Pancreas (tissue), 10 donors: ENCODE results near the gene EMILIN3. TPM values are rescaled to one million over a fixed set of nuclear protein-coding genes. Genes with fewer than 3 reads are reported as not detected.

Experiments used
- ATAC-seq, 4 donors: fragments of 200-7000 bp; cut with Tn5 transposase; one replicate each; pipeline versions ENCODE4 v1.8.0 to v1.9.1; 2020; ENCODE audit warnings: mild to moderate bottlenecking in 4 of 4, moderate library complexity in 4 of 4
- DNase-seq, 6 donors: peaks; one replicate each; pipeline ENCODE4 v3.0.0-alpha.2; 2020
- FAIRE-seq: peaks from 2 replicates; lab custom pipeline; 2012; peaks lifted over from hg19 to GRCh38; lab: Jason Lieb, UNC
- H3K27ac ChIP-seq, 4 donors: fragments of 200-600 bp; sonication (generic); 1 replicate in 3 of 4; 2 replicates in 1 of 4; pipeline versions ENCODE4 v1.5.0 to v1.8.0; 2020
- H3K27me3 ChIP-seq, 4 donors: fragments of 200-600 bp; one replicate each; pipeline ENCODE4 v1.8.0; 2021
- H3K36me3 ChIP-seq, 3 donors: fragments of 200-600 bp; sonication (generic) in 1 of 3; one replicate each; pipeline versions ENCODE4 v1.5.0 to v1.8.0; 2020 to 2021
- H3K4me1 ChIP-seq, 3 donors: fragments of 200-600 bp; one replicate each; pipeline ENCODE4 v1.8.0; 2021
- H3K4me3 ChIP-seq, 4 donors: fragments of 200-600 bp; sonication (generic) in 2 of 4; one replicate each; pipeline versions ENCODE4 v1.5.0 to v1.8.0; 2020 to 2021
- H3K9me3 ChIP-seq, 4 donors: fragments of 200-600 bp; one replicate each; pipeline ENCODE4 v1.8.0; 2021
- WGBS, 2 donors: extraction: QIAGEN DNeasy Blood & Tissue Kit; methylation state at CpG; one replicate each; pipeline ENCODE4 v1.1.7; 2013; 5-methylcytosine and 5-hydroxymethylcytosine counted together
- intact Hi-C, 3 donors: fragments of 100-400 bp; cut with DNase I; formaldehyde crosslinking; loops; one replicate each; pipeline versions ENCODE4 v1.11.1 to v1.14.2; 2022
- polyA plus RNA-seq, 2 donors: library from polyadenylated mRNA; stranded (reverse); fragments of 200-250 nt; gene quantifications; one replicate each; pipeline ENCODE4 v1.2.3, GENCODE V29; 2013
- total RNA-seq, 6 donors: library from RNA; stranded (reverse); fragmentation: NEBNext Ultra II Directional in 4 of 6; extraction: Animal tissue kit (Norgen Biotek cat#: 25700) in 4 of 6; gene quantifications; one replicate each; pipeline versions ENCODE4 v1.2.1 to v1.2.4, GENCODE V29; 2021 to 2023
- TF ChIP-seq, protein P1 (sequence below), 4 donors: fragments of 200-600 bp; sonication (generic) in 3 of 4; IDR thresholded peaks; one replicate each; pipeline versions ENCODE4 v1.5.0 to v1.8.0; 2021; ENCODE audit warnings: antibody characterized with exemption in 4 of 4
- donor health status: healthy with polysubstance abuse.
- donor health status: DM: no; HTN: no; CAD: no; lungs with moderate emphysema.
- donor health status: DM: no; HTN: no; CAD: no.
- donor health status: control.
- donor health status: control.
- donor health status: Bipolar disorder and iron deficiency.
- donor health status: DM: yes; HTN: yes; CAD: no.
- donor health status: DM: no; HTN: no; CAD: no.
- donor health status: DM: no; HTN: no; CAD: no.
- donor health status: DM: yes; HTN: yes; CAD: no.

The EMILIN3 gene
- total and polyA plus RNA-seq, 8 donors: 0.04 to 0.33 (median 0.06) TPM; not detected in 3

DNA sequence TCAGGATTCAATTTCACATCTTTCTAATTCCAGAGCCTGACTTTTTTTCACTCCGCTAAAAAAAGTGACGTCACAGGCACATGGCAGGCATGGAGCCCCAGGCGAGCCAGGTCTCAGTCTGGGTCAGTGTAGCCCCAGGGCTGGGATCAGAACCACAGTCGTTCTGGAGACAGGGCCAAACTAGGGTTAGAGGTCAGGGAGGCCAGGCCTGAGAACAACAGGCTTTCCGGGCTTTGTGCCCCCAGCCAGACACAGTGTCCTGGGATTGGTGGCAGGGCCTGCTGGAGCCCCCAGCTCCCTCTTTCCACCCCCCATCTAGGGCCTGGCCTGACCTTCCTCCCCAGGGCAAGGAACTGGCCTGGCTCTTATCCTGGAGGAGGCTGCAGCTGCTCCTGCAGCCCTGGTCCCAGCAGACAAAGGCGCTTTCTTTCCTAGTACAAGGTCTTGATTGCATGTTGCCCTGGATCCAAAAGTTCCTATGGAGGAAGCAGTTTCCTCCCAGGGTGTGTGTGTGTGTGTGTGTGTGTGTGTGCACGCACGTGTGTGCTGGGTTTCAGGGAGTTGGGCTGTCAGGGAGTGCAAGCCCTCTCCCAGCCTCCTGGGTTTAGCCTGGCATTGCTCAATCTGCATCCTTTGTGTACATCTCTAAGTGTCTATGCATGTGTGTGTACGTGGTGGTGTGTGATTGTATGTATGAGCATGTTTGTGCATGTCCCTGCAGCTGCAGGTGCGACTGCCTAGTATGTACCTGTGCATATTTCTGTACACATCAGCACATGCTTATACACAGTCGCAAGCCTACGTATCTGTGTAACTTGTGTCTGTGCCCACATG is 26.5 kb upstream of the EMILIN3 start:
- WGBS, 2 donors: 79 to 80% methylated on average over 12 of the region's 12 CpGs
- no peaks in the 10 kb centered on the region for H3K27me3 ChIP-seq
- no peaks in the 10 kb centered on the region for H3K4me1 ChIP-seq
- DNase-seq (peak in 1 of 6 donors; percentile 17), ATAC-seq (peak in 2 of 4 donors; percentile 25 to 28), FAIRE-seq (no peak)
- intact Hi-C loops: no loop called here
- no peaks in the 10 kb centered on the region for H3K36me3 ChIP-seq
- TF ChIP-seq, protein P1, sequence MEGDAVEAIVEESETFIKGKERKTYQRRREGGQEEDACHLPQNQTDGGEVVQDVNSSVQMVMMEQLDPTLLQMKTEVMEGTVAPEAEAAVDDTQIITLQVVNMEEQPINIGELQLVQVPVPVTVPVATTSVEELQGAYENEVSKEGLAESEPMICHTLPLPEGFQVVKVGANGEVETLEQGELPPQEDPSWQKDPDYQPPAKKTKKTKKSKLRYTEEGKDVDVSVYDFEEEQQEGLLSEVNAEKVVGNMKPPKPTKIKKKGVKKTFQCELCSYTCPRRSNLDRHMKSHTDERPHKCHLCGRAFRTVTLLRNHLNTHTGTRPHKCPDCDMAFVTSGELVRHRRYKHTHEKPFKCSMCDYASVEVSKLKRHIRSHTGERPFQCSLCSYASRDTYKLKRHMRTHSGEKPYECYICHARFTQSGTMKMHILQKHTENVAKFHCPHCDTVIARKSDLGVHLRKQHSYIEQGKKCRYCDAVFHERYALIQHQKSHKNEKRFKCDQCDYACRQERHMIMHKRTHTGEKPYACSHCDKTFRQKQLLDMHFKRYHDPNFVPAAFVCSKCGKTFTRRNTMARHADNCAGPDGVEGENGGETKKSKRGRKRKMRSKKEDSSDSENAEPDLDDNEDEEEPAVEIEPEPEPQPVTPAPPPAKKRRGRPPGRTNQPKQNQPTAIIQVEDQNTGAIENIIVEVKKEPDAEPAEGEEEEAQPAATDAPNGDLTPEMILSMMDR (IDR thresholded peaks at IDR 0.05): no peak
- H3K27ac ChIP-seq: no peak overlapping the region
- no peak overlapping the region for H3K4me3 ChIP-seq
- no peaks in the 10 kb centered on the region for H3K9me3 ChIP-seq

DNA sequence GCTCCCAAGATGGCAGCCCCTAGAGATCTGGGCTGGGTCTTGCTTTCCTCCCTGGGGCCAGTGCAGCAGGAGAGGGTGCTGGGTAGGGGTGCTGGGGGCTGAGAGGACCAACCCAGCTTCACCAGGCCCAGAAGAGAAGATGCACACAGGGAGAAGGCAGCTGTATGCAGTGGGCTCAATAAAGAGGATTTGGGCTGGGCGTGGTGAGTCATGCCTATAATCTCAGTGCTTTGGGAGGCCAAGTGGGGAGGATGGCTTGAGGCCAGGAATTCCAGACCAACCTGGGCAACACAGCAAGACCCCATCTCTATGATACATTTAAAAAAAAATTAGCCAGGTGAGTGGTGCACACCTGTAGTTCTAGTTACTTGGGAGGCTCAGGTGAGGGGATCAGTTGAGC is 25.7 kb upstream of the EMILIN3 start:
- TF ChIP-seq, protein P1 (IDR thresholded peaks at IDR 0.05): no peak
- no peak overlapping the region for H3K27ac ChIP-seq
- no peaks in the 10 kb centered on the region for H3K9me3 ChIP-seq
- 100% methylated on average over 1 of the region's 1 CpG for WGBS, 2 donors
- H3K27me3 ChIP-seq: no peaks in the 10 kb centered on the region
- FAIRE-seq (no peak), DNase-seq (no peak), ATAC-seq (no peak)
- intact Hi-C loops: no loop called here
- no peak overlapping the region for H3K4me3 ChIP-seq
- no peaks in the 10 kb centered on the region for H3K4me1 ChIP-seq
- H3K36me3 ChIP-seq: no peaks in the 10 kb centered on the region

DNA sequence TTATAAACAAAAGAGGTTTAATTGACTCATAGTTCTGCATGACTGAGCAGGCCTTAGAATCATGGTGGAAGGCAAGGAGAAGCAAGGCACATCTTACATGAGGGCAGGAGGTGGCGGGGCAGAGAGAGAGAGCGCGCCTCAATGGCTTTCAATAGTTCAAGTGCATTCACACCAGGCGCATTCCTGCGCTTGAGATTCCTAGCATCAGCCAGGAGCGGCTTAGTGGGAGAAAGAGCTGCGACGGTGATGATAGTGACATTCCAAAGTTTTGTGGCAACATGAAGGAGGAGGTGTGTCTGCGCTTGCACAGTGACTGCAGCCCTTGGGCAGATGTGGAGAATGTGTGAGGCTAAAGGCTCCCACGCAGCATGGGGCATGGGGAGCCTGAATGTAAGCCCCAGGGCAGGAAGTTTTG is 25.0 kb upstream of the EMILIN3 start:
- Histone ChIP-seq H3K4me3 (no peak overlapping the region), H3K9me3 (no peaks in the 10 kb centered on the region), H3K27me3 (no peaks in the 10 kb centered on the region), H3K36me3 (no peaks in the 10 kb centered on the region), H3K4me1 (no peaks in the 10 kb centered on the region), H3K27ac (no peak overlapping the region)
- TF ChIP-seq, protein P1 (IDR thresholded peaks at IDR 0.05): no peak
- ATAC-seq (no peak), DNase-seq (no peak), FAIRE-seq (no peak)
- 93 to 94% methylated on average over 10 of the region's 10 CpGs for WGBS, 2 donors
- intact Hi-C loops: no loop called here

DNA sequence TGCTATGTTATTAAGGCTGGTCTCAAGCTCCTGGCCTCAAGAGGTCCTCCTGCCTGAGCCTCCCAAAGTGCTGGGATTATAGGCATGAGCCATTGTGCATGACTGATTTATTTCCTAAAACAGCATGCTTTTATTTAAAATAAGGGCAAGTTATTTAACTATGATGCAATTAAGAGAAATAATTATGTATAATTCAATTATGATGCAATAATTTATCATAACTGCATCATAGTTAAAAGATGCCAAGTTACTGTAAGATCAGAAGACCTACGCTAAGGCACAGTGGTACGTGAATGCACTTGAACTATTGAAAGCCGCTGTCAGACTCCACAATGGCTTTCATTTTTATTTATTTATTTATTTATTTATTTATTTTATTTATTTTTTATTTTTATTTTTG is 24.3 kb upstream of the EMILIN3 start:
- no peak for FAIRE-seq
- intact Hi-C loops: no loop called here
- Histone ChIP-seq H3K9me3 (no peaks in the 10 kb centered on the region), H3K27me3 (no peaks in the 10 kb centered on the region), H3K27ac (no peak overlapping the region), H3K36me3 (no peaks in the 10 kb centered on the region), H3K4me1 (no peaks in the 10 kb centered on the region), H3K4me3 (no peak overlapping the region)
- no peak for DNase-seq
- TF ChIP-seq, protein P1 (IDR thresholded peaks at IDR 0.05): no peak
- WGBS, 2 donors: 98% methylated on average over 3 of the region's 3 CpGs
- ATAC-seq: no peak

DNA sequence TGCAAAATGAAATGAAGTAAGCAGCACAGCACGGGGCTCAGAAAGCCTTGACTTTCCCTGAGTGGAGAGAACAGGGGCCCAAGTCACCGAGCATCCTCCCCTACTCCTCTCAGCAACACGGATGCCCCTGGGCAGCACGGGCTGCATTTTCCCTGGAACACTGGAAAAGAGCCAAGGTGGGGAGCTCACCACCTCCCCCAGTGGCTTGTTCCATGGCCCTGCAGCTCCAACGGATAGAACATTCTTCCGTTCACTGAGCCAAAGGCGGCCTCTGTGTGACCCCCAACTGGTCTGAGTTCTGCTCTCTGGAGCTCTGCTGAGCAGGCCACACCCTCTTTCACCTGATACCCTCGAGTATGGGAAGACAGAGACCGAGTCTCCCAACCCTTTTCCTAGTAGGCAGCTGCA is 20.8 kb upstream of the EMILIN3 start:
- no peak overlapping the region for H3K4me3 ChIP-seq
- no peaks in the 10 kb centered on the region for H3K4me1 ChIP-seq
- DNase-seq (no peak), ATAC-seq (no peak), FAIRE-seq (no peak)
- no peak overlapping the region for H3K27ac ChIP-seq
- WGBS, 2 donors: 54 to 57% methylated on average over 9 of the region's 9 CpGs
- no peaks in the 10 kb centered on the region for H3K27me3 ChIP-seq
- no peaks in the 10 kb centered on the region for H3K36me3 ChIP-seq
- intact Hi-C loops: no loop called here
- TF ChIP-seq, protein P1 (IDR thresholded peaks at IDR 0.05): no peak
- H3K9me3 ChIP-seq: no peaks in the 10 kb centered on the region
